AG04450 (cell line): ENCODE results near the gene EPB41L5. TPM values are rescaled to one million over a fixed set of nuclear protein-coding genes. Genes with fewer than 3 reads are reported as not detected.
A peak's percentile ranks its signal among the peaks of the same experiment; 100 is the strongest.

Experiments
- CTCF ChIA-PET: fragments of 300-600, 350-600 bp; formaldehyde crosslinking; extraction: SDS; loops from one replicate; lab custom pipeline; 2022; ENCODE audit warnings: antibody characterized with exemption, inconsistent platforms; lab: Charles Lee
- POLR2A ChIA-PET: fragments of 350-600 bp; formaldehyde crosslinking; extraction: SDS; loops from one replicate; lab custom pipeline; 2021; ENCODE audit warnings: antibody characterized with exemption, inconsistent platforms; lab: Yijun Ruan, JAX
- DNase-seq: peaks from one replicate; pipeline ENCODE4 v3.0.0-alpha.2; 2011; ENCODE audit warnings: low read depth, low spot score
- H3K27ac ChIP-seq: one replicate; pipeline ENCODE4 v1.5.1; 2012; ENCODE audit warnings: low read depth, low read length, control low read depth
- H3K27me3 ChIP-seq: one replicate; pipeline ENCODE4 v1.6.0; 2012; ENCODE audit warnings: low read length; ENCODE audit not compliant: control insufficient read depth, insufficient read depth
- H3K4me3 ChIP-seq: 2 replicates; pipeline ENCODE4 v1.5.1; 2011; ENCODE audit warnings: mild to moderate bottlenecking, low read depth, low read length, control low read depth
- H3K9me3 ChIP-seq: 2 replicates; pipeline ENCODE4 v1.5.1; 2012; ENCODE audit warnings: low read length; ENCODE audit not compliant: control insufficient read depth, insufficient read depth
- CTCF ChIP-seq: IDR thresholded peaks from 2 replicates; pipeline ENCODE4 v1.5.1; 2011; ENCODE audit warnings: low read depth, low read length, control low read depth, inconsistent platforms
- polyA plus RNA-seq: library from polyadenylated mRNA; depleted of rRNA; stranded (reverse); fragments of >200 nt; gene quantifications from 2 replicates; pipeline ENCODE4 v1.2.3, GENCODE V29; 2011

The EPB41L5 gene
- polyA plus RNA-seq, 1 experiment, result 17.1 TPM

- no peak overlapping the region for H3K27ac ChIP-seq
- H3K27me3 ChIP-seq, result peaks cover 4% of the 10 kb centered on the region
- no peak overlapping the region for H3K4me3 ChIP-seq
- CTCF ChIA-PET, result interaction anchor here (0.6 kb wide), 1 partner anchor 19 kb away, joined by 3 read pairs; no protein-coding TSS in a partner anchor
- POLR2A ChIA-PET, result no interaction called here
- TF ChIP-seq CTCF, result no peak
- peaks cover 4% of the 10 kb centered on the region; the same call in 1 of the 2 replicates for H3K9me3 ChIP-seq
- DNase-seq, result no peak
Measured at GRCh38 chr2:120204417-120204816, 191.5 kb downstream of the EPB41L5 start.

GRCh38 chr2:120204945-120205670 is 192.2 kb downstream of the EPB41L5 start:
- Histone ChIP-seq H3K4me3 (no peak overlapping the region), H3K9me3 (peaks cover 4% of the 10 kb centered on the region; the same call in 1 of the 2 replicates), H3K27ac (no peak overlapping the region), H3K27me3 (peaks cover 4% of the 10 kb centered on the region)
- CTCF ChIA-PET, result no interaction called here
- POLR2A ChIA-PET, result no interaction called here
- TF ChIP-seq CTCF, result no peak
- DNase-seq, result no peak

- ChIA-PET CTCF (no interaction called here), POLR2A (no interaction called here)
- DNase-seq, result no peak
- Histone ChIP-seq H3K4me3 (no peak overlapping the region), H3K9me3 (peaks cover 4% of the 10 kb centered on the region; the same call in 1 of the 2 replicates), H3K27me3 (peaks cover 4% of the 10 kb centered on the region), H3K27ac (no peak overlapping the region)
- peak; percentile 35; the same call in 1 of the 2 replicates for TF ChIP-seq CTCF
Measured at GRCh38 chr2:120206022-120206581, 193.2 kb downstream of the EPB41L5 start.

GRCh38 chr2:120208381-120209353 is 195.8 kb downstream of the EPB41L5 start:
- CTCF ChIA-PET, result interaction anchor here (0.6 to 1.0 kb wide), 2 partner anchors 33 to 918 kb away, joined by 3 to 7 read pairs; no protein-coding TSS in a partner anchor
- no peak for DNase-seq
- Histone ChIP-seq H3K27ac (no peak overlapping the region), H3K4me3 (no peak overlapping the region), H3K27me3 (no peaks in the 10 kb centered on the region), H3K9me3 (peaks cover 4% of the 10 kb centered on the region; the same call in 1 of the 2 replicates)
- no peak for TF ChIP-seq CTCF
- POLR2A ChIA-PET, result no interaction called here
